GM19239 (cell line): ENCODE measurements around the gene NPB.

Source experiments
- DNase-seq: peaks from one replicate; pipeline ENCODE4 v3.0.0; 2011; ENCODE audit warnings: low spot score; ENCODE audit not compliant: insufficient read length
- FAIRE-seq: peaks from 2 replicates; lab custom pipeline; 2011; peaks lifted over from hg19 to GRCh38; lab: Jason Lieb, UNC

The NPB gene

GRCh38 chr17:81922566-81923301, 20.7 kb downstream of the NPB start:
- no peak for DNase-seq
- FAIRE-seq: no peak

DNA sequence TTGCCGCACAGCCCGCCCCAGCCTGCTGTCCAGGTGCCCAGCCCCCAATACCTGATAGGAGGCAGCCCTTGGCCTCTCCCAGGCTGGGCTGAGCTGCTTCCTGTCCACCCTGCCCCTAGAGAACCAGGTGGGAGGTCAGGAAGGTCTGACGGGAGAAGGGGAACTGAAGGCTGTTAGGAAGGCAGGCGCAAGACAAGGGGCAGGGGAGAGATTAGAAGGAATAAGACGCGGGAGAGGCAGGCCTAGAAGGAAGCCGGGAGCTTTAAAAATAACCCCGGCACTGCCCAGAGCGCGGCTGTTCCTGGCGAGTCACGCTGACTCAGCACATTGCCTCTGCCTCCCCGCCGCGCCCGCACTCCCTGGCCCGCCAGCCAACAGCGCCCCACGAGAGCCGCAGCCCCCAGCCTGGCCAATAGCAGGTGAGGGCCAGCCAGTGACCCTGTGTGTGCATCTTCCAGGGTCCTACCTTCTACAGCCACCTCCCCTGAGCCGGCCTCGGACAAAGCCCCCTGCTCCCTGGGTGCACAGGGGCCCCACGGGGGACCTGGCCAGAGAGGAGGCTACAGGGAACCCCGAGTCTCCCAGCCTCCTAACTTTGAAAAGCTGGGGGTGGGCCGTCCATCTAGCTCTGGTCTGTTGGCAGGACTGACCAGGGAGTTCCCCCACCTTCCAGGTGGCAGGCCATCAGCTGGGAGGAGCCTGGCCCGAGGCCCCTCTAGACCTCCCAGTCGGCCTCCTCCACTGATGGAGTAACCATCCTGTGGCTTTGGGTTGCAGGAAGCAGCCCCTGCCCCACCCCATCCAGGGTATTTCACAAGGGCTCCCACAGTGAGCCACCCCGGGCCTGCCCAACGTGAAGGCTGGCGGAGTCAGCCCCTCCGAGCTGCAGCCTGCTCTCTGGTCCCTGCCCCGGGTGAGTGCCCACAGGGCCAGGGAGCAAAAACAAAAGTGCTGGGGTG, 21.5 kb downstream of the NPB start:
- DNase-seq (no peak), FAIRE-seq (no peak)

- FAIRE-seq (no peak), DNase-seq (no peak)
These were observed 22.8 kb downstream of the NPB start for GRCh38 chr17:81924557-81925532.

GRCh38 chr17:81925860-81926450, 23.9 kb downstream of the NPB start:
- FAIRE-seq (no peak), DNase-seq (no peak)

GRCh38 chr17:81926451-81927151, 24.6 kb downstream of the NPB start:
- peak; percentile 8 for FAIRE-seq

GRCh38 chr17:81927152-81927652, 25.2 kb downstream of the NPB start:
- DNase-seq: no peak
- no peak for FAIRE-seq

More at GRCh38 chr17:81926451-81927151, 24.6 kb downstream of the NPB start:
- DNase-seq: peak; percentile 79

- FAIRE-seq (peak; percentile 83), DNase-seq (peak; percentile 100)
These were observed 25.9 kb downstream of the NPB start, which contains the start of gene MAFG for GRCh38 chr17:81927653-81928543. MAFG (minus strand) TSS chr17:81927735; CDS start chr17:81923185, 4,550 bp downstream.

GRCh38 chr17:81928544-81929252, 26.7 kb downstream of the NPB start:
- FAIRE-seq (peak; percentile 33), DNase-seq (no peak)

- no peak for DNase-seq
- FAIRE-seq: no peak
These were observed 27.5 kb downstream of the NPB start for GRCh38 chr17:81929253-81930141.

- no peak for FAIRE-seq
- no peak for DNase-seq
These were observed 28.4 kb downstream of the NPB start for GRCh38 chr17:81930142-81931125.

- no peak for FAIRE-seq
These were observed 29.1 kb downstream of the NPB start for GRCh38 chr17:81931189-81931556.

GRCh38 chr17:81931557-81932332, 29.7 kb downstream of the NPB start:
- FAIRE-seq (no peak), DNase-seq (no peak)

More at GRCh38 chr17:81931189-81931556, 29.1 kb downstream of the NPB start:
- DNase-seq: no peak

- FAIRE-seq (no peak), DNase-seq (no peak)
These were observed 30.4 kb downstream of the NPB start for GRCh38 chr17:81932333-81932983.

DNA sequence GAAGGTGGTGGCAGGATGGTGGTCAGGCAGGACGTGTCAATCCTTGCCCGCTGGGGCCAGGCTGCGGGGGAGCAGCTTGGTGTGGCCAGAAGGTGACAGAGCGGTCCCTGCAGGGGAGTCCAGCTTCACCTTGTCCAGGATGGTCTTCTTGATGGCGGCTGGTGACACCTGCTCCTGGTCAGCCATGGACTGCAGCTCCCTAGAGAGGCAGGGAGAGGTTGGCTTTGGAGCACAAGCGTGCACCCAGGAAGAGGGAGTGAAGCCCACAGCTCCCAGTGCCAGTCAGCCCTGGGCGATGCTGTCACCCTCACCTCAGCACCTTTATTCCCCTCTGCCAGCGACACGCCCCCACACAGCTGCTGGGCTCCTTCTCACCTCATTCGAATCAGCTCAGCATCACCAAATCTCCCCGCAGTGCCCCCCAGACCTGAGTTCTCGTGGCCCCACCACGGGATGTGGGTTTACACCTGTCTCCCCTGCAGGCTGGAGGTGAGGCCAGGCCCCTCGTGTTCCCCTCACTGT, 31.2 kb downstream of the NPB start:
- no peak for DNase-seq
- no peak for FAIRE-seq
